Keratinocyte (primary cell): ENCODE results near the gene RAB11FIP3. TPM values are rescaled to one million over a fixed set of nuclear protein-coding genes. Genes with fewer than 3 reads are reported as not detected.
A peak's percentile ranks its signal among the peaks of the same experiment; 100 is the strongest.
"Not testable (repeated sequence)": the region's sequence is repeated elsewhere in the genome, so short reads cannot be mapped to it uniquely, and the experiment has no call there.

Source experiments
- DNase-seq: peaks from one replicate; pipeline ENCODE4 v3.0.0-alpha.2; 2011; ENCODE audit warnings: low read depth, missing footprints, low spot score
- FAIRE-seq: peaks from 2 replicates; lab custom pipeline; 2011; peaks lifted over from hg19 to GRCh38; lab: Jason Lieb, UNC
- H2AFZ ChIP-seq: 2 replicates; pipeline ENCODE4 v1.6.0; 2012; ENCODE audit warnings: low read length, control low read depth, inconsistent platforms; ENCODE audit not compliant: control insufficient read depth
- H3K27ac ChIP-seq: 2 replicates; pipeline ENCODE4 v1.5.1; 2011; ENCODE audit warnings: low read length; ENCODE audit not compliant: control insufficient read depth, insufficient read depth
- H3K27me3 ChIP-seq: 3 replicates; pipeline ENCODE4 v1.6.0; 2011; ENCODE audit warnings: low read length; ENCODE audit not compliant: control insufficient read depth, insufficient read depth; ENCODE audit errors: extremely low read depth
- H3K36me3 ChIP-seq, 2 experiments: 2 replicates in 1 of 2; 3 replicates in 1 of 2; pipeline ENCODE4 v1.5.1; 2011; ENCODE audit warnings: low read length in 2 of 2, mild to moderate bottlenecking in 1 of 2; ENCODE audit not compliant: control insufficient read depth in 2 of 2, insufficient read depth in 2 of 2; ENCODE audit errors: extremely low read depth in 1 of 2
- H3K4me1 ChIP-seq: 3 replicates; pipeline ENCODE4 v1.5.1; 2011; ENCODE audit warnings: low read length; ENCODE audit not compliant: control insufficient read depth, insufficient read depth; ENCODE audit errors: extremely low read depth
- H3K4me2 ChIP-seq: 3 replicates; pipeline ENCODE4 v1.6.0; 2011; ENCODE audit warnings: low read depth, low read length; ENCODE audit not compliant: control insufficient read depth, insufficient read depth; ENCODE audit errors: extremely low read depth
- H3K4me3 ChIP-seq, 3 experiments: fragments of 200-600 bp in 1 of 3; sonication (generic) in 1 of 3; 2 replicates in 2 of 3; 3 replicates in 1 of 3; pipeline ENCODE4 v1.5.1; 2011 to 2016; ENCODE audit warnings: low read length in 3 of 3, mild to moderate bottlenecking in 3 of 3, control low read depth in 2 of 3, inconsistent platforms in 1 of 3, low read depth in 1 of 3, mixed read lengths in 1 of 3, mixed run types in 1 of 3, moderate library complexity in 1 of 3; ENCODE audit not compliant: control insufficient read depth in 2 of 3, insufficient read depth in 2 of 3; ENCODE audit errors: extremely low read depth in 1 of 3
- H3K79me2 ChIP-seq: 2 replicates; pipeline ENCODE4 v1.6.0; 2012; ENCODE audit warnings: low read length; ENCODE audit not compliant: control insufficient read depth, insufficient read depth
- H3K9ac ChIP-seq: 3 replicates; pipeline ENCODE4 v1.6.0; 2011; ENCODE audit warnings: low read length; ENCODE audit not compliant: control insufficient read depth, insufficient read depth; ENCODE audit errors: extremely low read depth
- H3K9me1 ChIP-seq: 3 replicates; pipeline ENCODE4 v1.6.0; 2011; ENCODE audit warnings: low read length; ENCODE audit not compliant: control insufficient read depth, insufficient read depth; ENCODE audit errors: extremely low read depth
- H3K9me3 ChIP-seq: 2 replicates; pipeline ENCODE4 v1.5.1; 2012; ENCODE audit warnings: low read depth, low read length; ENCODE audit not compliant: control insufficient read depth
- H4K20me1 ChIP-seq: 3 replicates; pipeline ENCODE4 v1.6.0; 2011; ENCODE audit warnings: low read length; ENCODE audit not compliant: control insufficient read depth, insufficient read depth; ENCODE audit errors: extremely low read depth
- EZH2 ChIP-seq: IDR thresholded peaks from one replicate; pipeline ENCODE4 v1.6.1; 2012; ENCODE audit warnings: inconsistent platforms, mild to moderate bottlenecking, low read length, moderate library complexity
- dilution Hi-C: fragments of 300-500 bp; cut with MboI; formaldehyde crosslinking; loops from one replicate; pipeline ENCODE4 v1.7.0; 2020; ENCODE audit warnings: low sequenced_read_pairs; ENCODE audit not compliant: extremely low pct_ligation_motif_present
- polyA plus RNA-seq, 5 experiments: library from polyadenylated mRNA; depleted of rRNA in 3 of 5; stranded (reverse) in 3 of 5; stranded (forward) in 1 of 5; unstranded in 1 of 5; fragments of >200 nt; gene quantifications; 1 replicate in 1 of 5; 2 replicates in 3 of 5; 3 replicates in 1 of 5; pipeline versions ENCODE4 v1.2.1 to v1.2.3, GENCODE V29; 2011 to 2012; ENCODE audit warnings: missing spikeins in 2 of 5, low read depth in 1 of 5, low replicate concordance in 1 of 5
- TF ChIP-seq, protein P1 (sequence below), 3 experiments: IDR thresholded peaks in 1 of 3; conservative IDR thresholded peaks in 1 of 3; optimal IDR thresholded peaks in 1 of 3; 2 replicates in 2 of 3; 3 replicates in 1 of 3; pipeline versions ENCODE3 to v1.5.1; 2011; ENCODE audit warnings: low read length in 3 of 3, mild to moderate bottlenecking in 3 of 3, moderate library complexity in 2 of 3, control low read depth in 1 of 3, inconsistent platforms in 1 of 3; ENCODE audit not compliant: insufficient read depth in 2 of 3; ENCODE audit errors: extremely low read depth in 1 of 3

RAB11FIP3 gene
- polyA plus RNA-seq, 1 donor (not counting 4 experiments of a cell fraction or from before 2014, with no cell fraction given), result 6.4 TPM

- Histone ChIP-seq H3K9ac (no peak overlapping the region), H3K9me3 (no peaks in the 10 kb centered on the region), H3K79me2 (no peaks in the 10 kb centered on the region), H3K27ac (no peak overlapping the region), H2AFZ (no peak overlapping the region), H3K27me3 (no peaks in the 10 kb centered on the region), H3K36me3 (peaks cover 4 to 9% of the 10 kb centered on the region in 2 experiments), H3K4me3 (no peak overlapping the region), H4K20me1 (no peaks in the 10 kb centered on the region), H3K4me2 (no peak overlapping the region), H3K9me1 (no peaks in the 10 kb centered on the region), H3K4me1 (peaks cover 5% of the 10 kb centered on the region)
- DNase-seq (no peak), FAIRE-seq (no peak)
- dilution Hi-C loops, result no loop called here
- TF ChIP-seq, protein P1, sequence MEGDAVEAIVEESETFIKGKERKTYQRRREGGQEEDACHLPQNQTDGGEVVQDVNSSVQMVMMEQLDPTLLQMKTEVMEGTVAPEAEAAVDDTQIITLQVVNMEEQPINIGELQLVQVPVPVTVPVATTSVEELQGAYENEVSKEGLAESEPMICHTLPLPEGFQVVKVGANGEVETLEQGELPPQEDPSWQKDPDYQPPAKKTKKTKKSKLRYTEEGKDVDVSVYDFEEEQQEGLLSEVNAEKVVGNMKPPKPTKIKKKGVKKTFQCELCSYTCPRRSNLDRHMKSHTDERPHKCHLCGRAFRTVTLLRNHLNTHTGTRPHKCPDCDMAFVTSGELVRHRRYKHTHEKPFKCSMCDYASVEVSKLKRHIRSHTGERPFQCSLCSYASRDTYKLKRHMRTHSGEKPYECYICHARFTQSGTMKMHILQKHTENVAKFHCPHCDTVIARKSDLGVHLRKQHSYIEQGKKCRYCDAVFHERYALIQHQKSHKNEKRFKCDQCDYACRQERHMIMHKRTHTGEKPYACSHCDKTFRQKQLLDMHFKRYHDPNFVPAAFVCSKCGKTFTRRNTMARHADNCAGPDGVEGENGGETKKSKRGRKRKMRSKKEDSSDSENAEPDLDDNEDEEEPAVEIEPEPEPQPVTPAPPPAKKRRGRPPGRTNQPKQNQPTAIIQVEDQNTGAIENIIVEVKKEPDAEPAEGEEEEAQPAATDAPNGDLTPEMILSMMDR (optimal IDR thresholded peaks at IDR 0.05 in 1 of 3, IDR thresholded peaks at IDR 0.05 in 1 of 3, conservative IDR thresholded peaks at IDR 0.05 in 1 of 3; ENCODE audit: extremely low read depth in 1 of 3, insufficient read depth in 2 of 3, low read length in 3 of 3), result no peak
- TF ChIP-seq EZH2, result no peak
These were observed 13.7 kb upstream of the RAB11FIP3 start for GRCh38 chr16:411576-412265.

GRCh38 chr16:414395-415169, 10.9 kb upstream of the RAB11FIP3 start:
- Histone ChIP-seq H3K4me3 (no peak overlapping the region), H4K20me1 (no peaks in the 10 kb centered on the region), H2AFZ (peak overlapping the region; percentile 12), H3K79me2 (no peaks in the 10 kb centered on the region), H3K36me3 (peaks cover 4 to 7% of the 10 kb centered on the region in 2 experiments), H3K9me3 (no peaks in the 10 kb centered on the region), H3K27ac (no peak overlapping the region), H3K9me1 (no peaks in the 10 kb centered on the region), H3K9ac (no peak overlapping the region), H3K27me3 (no peaks in the 10 kb centered on the region), H3K4me1 (peaks cover 5% of the 10 kb centered on the region), H3K4me2 (no peak overlapping the region)
- FAIRE-seq (no peak), DNase-seq (no peak)
- TF ChIP-seq, protein P1 (optimal IDR thresholded peaks at IDR 0.05 in 1 of 3, IDR thresholded peaks at IDR 0.05 in 1 of 3, conservative IDR thresholded peaks at IDR 0.05 in 1 of 3; ENCODE audit: extremely low read depth in 1 of 3, insufficient read depth in 2 of 3, low read length in 3 of 3), result no peak
- TF ChIP-seq EZH2, result no peak
- dilution Hi-C loops, result no loop called here

- H3K4me1 ChIP-seq, H4K20me1 ChIP-seq, H3K36me3 ChIP-seq, H2AFZ ChIP-seq, H3K27ac ChIP-seq, H3K79me2 ChIP-seq, H3K9me1 ChIP-seq, H3K4me2 ChIP-seq, FAIRE-seq, H3K4me3 ChIP-seq, H3K9ac ChIP-seq, H3K9me3 ChIP-seq, dilution Hi-C loops, DNase-seq, H3K27me3 ChIP-seq: not testable (repeated sequence)
These were observed 10.3 kb upstream of the RAB11FIP3 start for GRCh38 chr16:415170-415498.
